ENCODE measurements around the gene DAPK2.

Gene DAPK2

DNA sequence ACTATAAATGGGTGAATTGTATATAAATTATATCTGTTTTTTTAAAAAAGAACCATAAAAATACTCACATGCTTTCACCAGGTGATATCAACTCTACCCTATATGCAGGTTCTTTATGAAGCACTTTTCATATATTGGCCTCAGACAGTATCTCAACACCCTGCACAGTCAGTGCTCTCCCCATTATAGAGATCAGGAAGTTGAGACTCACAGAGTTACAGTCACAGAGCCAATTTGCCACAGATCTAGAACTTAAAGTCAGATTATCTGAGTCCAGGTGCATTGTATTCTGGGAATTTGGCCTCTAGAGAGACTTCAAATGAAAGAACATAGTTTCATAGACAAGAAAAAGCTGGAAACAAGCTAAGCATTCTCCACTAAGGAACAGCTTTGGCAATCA, 38.1 kb downstream of the DAPK2 start:
- DNase-seq (ENCODE audit: low read depth), result no peak
- TF ChIP-seq CTCF (IDR thresholded peaks at IDR 0.05; ENCODE audit: low read depth, low read length), result no peak
- no peak for TF ChIP-seq POLR2A (IDR thresholded peaks at IDR 0.05; ENCODE audit: extremely low read depth, insufficient read length)
- TF ChIP-seq MYC (IDR thresholded peaks at IDR 0.05; ENCODE audit: low read depth, low read length), result no peak

DNA sequence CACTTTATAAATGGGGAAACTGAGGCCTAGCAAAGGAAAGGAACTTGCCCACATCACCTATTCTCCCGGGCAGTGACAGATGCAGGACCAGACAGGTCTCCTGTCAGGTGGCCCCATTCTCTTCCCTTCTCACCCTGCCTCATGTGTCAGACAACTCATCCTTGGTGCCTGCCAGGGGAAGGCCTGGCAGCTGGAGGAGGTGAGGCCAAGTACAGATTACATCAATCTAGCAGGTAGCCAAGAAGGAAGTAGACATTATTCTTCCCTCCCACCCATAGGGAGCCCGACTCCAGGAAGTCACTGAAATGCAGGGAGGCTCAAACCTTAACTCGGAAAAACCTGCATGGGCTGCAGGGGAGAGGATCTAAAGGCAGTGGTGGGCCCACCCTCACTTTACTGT, 39.6 kb downstream of the DAPK2 start:
- no peak overlapping the region for H3K4me3 ChIP-seq (ENCODE audit: low read depth, low read length)
- no peak for TF ChIP-seq POLR2A (IDR thresholded peaks at IDR 0.05; ENCODE audit: extremely low read depth, insufficient read length)
- TF ChIP-seq, protein P1, sequence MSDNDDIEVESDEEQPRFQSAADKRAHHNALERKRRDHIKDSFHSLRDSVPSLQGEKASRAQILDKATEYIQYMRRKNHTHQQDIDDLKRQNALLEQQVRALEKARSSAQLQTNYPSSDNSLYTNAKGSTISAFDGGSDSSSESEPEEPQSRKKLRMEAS (IDR thresholded peaks at IDR 0.05; ENCODE audit: low read depth, low read length), result no peak
- TF ChIP-seq MYC (IDR thresholded peaks at IDR 0.05; ENCODE audit: low read depth, low read length), result no peak
- no peak for TF ChIP-seq CTCF (IDR thresholded peaks at IDR 0.05; ENCODE audit: low read depth, low read length)
- DNase-seq (ENCODE audit: low read depth), result no peak

More for the DNA sequence above, 38.1 kb downstream of the DAPK2 start:
- H3K4me3 ChIP-seq (ENCODE audit: low read depth, low read length), result no peak overlapping the region

DNA sequence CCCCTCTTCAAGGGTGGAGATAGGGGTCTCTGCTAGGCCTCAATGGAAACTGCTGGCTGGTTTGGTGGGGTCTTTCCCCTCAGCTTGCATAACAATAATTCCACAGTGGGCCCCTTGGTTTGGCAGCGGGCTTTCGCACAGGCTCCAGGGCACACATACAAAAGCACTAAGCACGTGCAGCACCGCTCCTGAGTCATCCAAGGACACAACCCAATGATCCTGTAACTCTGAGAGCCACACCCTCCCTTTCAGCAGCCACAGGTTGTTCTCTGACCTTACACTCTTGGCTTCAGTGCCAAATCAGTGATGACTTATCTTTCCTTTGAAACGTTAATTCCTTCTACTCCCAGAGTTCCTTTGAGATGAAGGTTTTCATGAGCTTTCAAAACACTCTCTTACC, 41.7 kb downstream of the DAPK2 start:
- no peak overlapping the region for H3K4me3 ChIP-seq (ENCODE audit: low read depth, low read length)
- TF ChIP-seq MYC (IDR thresholded peaks at IDR 0.05; ENCODE audit: low read depth, low read length) (no peak), POLR2A (IDR thresholded peaks at IDR 0.05; ENCODE audit: extremely low read depth, insufficient read length) (no peak), CTCF (IDR thresholded peaks at IDR 0.05; ENCODE audit: low read depth, low read length) (no peak)
- TF ChIP-seq, protein P1 (IDR thresholded peaks at IDR 0.05; ENCODE audit: low read depth, low read length), result no peak
- DNase-seq (ENCODE audit: low read depth), result no peak

DNA sequence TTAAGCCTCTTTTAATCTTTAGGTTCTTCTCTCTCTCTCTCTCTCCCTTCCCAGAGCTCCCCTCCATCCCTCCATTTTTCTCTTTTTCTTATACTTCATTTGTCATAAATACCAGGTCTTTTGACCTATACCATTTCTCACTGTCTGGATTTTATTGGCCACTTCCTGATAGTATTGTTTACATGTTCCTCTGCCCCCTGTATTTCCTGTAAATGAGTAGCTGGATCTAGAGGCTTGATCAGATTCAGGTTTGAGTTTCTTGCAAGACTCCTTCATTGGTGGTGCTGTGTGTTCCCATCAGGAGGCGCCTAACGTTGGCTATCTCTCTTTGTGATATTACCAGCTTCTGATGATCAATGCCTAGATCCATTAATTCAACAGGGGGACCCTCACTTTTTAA, 42.2 kb downstream of the DAPK2 start:
- no peak overlapping the region for H3K4me3 ChIP-seq (ENCODE audit: low read depth, low read length)
- no peak for TF ChIP-seq MYC (IDR thresholded peaks at IDR 0.05; ENCODE audit: low read depth, low read length)
- TF ChIP-seq CTCF (IDR thresholded peaks at IDR 0.05; ENCODE audit: low read depth, low read length), result no peak
- no peak for TF ChIP-seq POLR2A (IDR thresholded peaks at IDR 0.05; ENCODE audit: extremely low read depth, insufficient read length)
- TF ChIP-seq, protein P1 (IDR thresholded peaks at IDR 0.05; ENCODE audit: low read depth, low read length), result no peak
- DNase-seq (ENCODE audit: low read depth), result no peak

DNA sequence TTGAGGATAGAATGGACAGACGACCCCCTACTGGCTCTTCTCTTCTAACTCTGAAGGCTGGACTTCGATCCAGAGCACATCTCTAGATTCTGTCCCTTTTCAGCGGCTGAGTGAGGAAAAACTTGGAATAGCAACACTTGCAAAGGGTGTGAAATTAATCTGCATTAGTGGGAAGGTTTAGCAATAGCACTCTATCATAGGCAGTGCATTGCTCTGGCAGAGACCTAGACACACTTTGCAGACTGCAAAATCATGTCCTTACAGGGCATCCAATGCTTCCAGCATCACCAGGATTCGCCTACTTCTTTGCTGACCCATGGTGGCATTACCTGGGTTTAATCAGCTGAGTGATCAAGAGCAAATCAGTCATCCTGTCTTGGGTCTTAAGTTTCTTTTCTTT, 43.1 kb downstream of the DAPK2 start:
- DNase-seq (ENCODE audit: low read depth), result no peak
- no peak for TF ChIP-seq CTCF (IDR thresholded peaks at IDR 0.05; ENCODE audit: low read depth, low read length)
- TF ChIP-seq MYC (IDR thresholded peaks at IDR 0.05; ENCODE audit: low read depth, low read length), result no peak
- TF ChIP-seq, protein P1 (IDR thresholded peaks at IDR 0.05; ENCODE audit: low read depth, low read length), result no peak
- TF ChIP-seq POLR2A (IDR thresholded peaks at IDR 0.05; ENCODE audit: extremely low read depth, insufficient read length), result no peak
- no peak overlapping the region for H3K4me3 ChIP-seq (ENCODE audit: low read depth, low read length)

- peak; percentile 79 for DNase-seq (ENCODE audit: low read depth)
- peak; percentile 77 for TF ChIP-seq MYC (IDR thresholded peaks at IDR 0.05; ENCODE audit: low read depth, low read length)
- no peak for TF ChIP-seq CTCF (IDR thresholded peaks at IDR 0.05; ENCODE audit: low read depth, low read length)
- TF ChIP-seq, protein P1 (IDR thresholded peaks at IDR 0.05; ENCODE audit: low read depth, low read length), result peak; percentile 66
- H3K4me3 ChIP-seq (ENCODE audit: low read depth, low read length), result no peak overlapping the region
Measured at GRCh38 chr15:64001148-64001547, 45.1 kb downstream of the DAPK2 start.
